ENCODE measurements around the gene KIAA1671.
"Not testable (repeated sequence)": the region's sequence is repeated elsewhere in the genome, so short reads cannot be mapped to it uniquely, and the experiment has no call there.

KIAA1671 gene

DNA sequence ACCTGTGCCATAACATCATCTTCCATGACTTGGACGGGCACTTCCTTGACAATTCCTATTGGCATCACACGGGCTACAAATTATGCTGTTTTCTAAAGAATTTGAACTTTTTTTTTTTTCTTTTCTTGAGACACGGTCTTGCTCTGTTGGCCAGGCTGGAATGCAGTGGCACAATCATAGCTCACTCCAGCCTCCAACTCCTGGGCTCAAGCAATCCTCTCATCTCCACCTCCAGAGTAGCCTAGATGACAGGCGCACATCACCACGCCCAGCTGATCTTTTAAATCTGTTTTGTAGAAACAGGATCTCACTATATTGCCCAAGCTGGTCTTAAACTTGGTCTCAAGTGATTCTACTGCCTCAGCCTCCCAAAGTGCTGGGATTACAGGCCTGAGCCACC is 243.8 kb downstream of the KIAA1671 start:
- no peak for DNase-seq (ENCODE audit: low read depth in 3 of 3)

- no peak for DNase-seq (ENCODE audit: low read depth in 3 of 3)
These were observed 244.8 kb downstream of the KIAA1671 start for GRCh38 chr22:25197340-25197739.

GRCh38 chr22:25199731-25200520 is 247.4 kb downstream of the KIAA1671 start, which contains the start of gene CRYBB3:
Gene CRYBB3 (plus strand): TSS chr22:25199858. CDS start chr22:25201397, 1,539 bp downstream.
- no peak for DNase-seq (ENCODE audit: low read depth in 3 of 3)

DNA sequence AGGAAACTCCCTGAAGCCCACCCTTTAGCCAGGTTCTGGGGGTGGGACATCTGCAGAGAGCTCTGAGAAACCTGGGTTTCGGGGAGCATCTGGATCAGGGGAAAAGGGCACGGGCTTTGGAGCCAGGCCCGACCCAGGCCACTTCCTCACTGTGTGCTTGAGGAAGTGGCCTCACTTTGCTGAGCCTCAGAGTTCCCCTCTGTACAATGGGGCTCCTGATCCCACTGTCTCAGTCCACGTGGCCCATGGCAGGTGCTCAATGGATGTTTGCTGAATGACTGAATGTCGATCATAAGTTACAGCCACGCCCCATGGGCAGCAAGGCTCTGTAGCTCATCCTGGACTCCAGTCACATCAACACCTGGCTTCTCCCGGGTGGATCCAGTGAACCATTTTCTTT is 248.5 kb downstream of the KIAA1671 start:
- no peak for DNase-seq (ENCODE audit: low read depth in 3 of 3)

- DNase-seq (ENCODE audit: low read depth in 3 of 3): no peak
These were observed 249.2 kb downstream of the KIAA1671 start for GRCh38 chr22:25201557-25202273.

- peak; percentile 31 to 35 (median 31) for DNase-seq (ENCODE audit: low read depth in 3 of 3)
These were observed 249.9 kb downstream of the KIAA1671 start for GRCh38 chr22:25202290-25202921.

GRCh38 chr22:25203082-25203481 is 250.6 kb downstream of the KIAA1671 start:
- no peak for DNase-seq (ENCODE audit: low read depth in 3 of 3)

GRCh38 chr22:25204547-25204946 is 252.0 kb downstream of the KIAA1671 start:
- DNase-seq (ENCODE audit: low read depth in 3 of 3): not testable (repeated sequence)

GRCh38 chr22:25205847-25206246 is 253.3 kb downstream of the KIAA1671 start:
- no peak for DNase-seq (ENCODE audit: low read depth in 3 of 3)

GRCh38 chr22:25206998-25207397 is 254.5 kb downstream of the KIAA1671 start:
- DNase-seq (ENCODE audit: low read depth in 3 of 3): no peak

GRCh38 chr22:25207553-25208157 is 255.1 kb downstream of the KIAA1671 start:
- DNase-seq (ENCODE audit: low read depth in 3 of 3): no peak

GRCh38 chr22:25208328-25208727 is 255.8 kb downstream of the KIAA1671 start:
- DNase-seq (ENCODE audit: low read depth in 3 of 3): no peak

- no peak for DNase-seq (ENCODE audit: low read depth in 3 of 3)
These were observed 256.4 kb downstream of the KIAA1671 start for GRCh38 chr22:25208743-25209505.

DNA sequence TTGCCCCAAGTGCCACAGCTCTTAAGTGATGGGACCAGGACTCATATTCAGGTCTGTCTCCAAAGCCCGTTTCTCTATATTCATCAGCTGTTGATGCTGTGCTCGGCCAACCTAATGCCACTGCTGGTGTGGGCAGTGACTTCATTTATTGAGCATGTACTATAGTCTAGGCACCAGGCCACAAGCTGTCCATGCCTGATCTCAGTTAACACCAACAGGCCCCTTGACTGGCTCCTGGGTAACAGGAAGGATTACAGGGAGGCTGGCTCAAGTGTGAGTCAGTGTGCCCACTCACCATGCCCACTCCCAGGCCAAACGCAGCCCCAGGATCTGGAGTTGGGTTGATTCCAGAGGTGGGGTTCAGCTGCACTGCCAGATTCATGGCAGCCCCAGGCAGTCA is 258.3 kb downstream of the KIAA1671 start:
- DNase-seq (ENCODE audit: low read depth in 3 of 3): no peak

DNA sequence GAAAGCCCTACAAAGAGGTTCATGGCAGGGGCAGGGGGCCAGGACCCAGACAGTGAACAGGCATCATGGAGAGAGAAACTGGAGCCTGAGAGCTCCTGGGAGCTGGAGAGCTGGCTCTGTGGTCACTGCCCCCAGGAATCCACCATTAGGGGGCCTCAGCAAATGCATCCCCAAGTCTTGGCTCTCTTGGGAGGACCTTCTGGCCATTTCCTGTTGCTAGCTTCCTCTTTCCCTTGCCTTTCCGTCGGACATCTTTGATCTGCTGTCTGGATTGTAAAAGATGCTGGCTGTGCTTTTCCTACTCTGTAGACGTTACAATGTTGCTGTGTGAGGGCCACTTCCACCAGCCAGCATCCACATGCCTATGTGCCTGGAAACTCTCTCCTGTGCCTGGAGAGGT is 259.8 kb downstream of the KIAA1671 start:
- DNase-seq (ENCODE audit: low read depth in 3 of 3): no peak

DNA sequence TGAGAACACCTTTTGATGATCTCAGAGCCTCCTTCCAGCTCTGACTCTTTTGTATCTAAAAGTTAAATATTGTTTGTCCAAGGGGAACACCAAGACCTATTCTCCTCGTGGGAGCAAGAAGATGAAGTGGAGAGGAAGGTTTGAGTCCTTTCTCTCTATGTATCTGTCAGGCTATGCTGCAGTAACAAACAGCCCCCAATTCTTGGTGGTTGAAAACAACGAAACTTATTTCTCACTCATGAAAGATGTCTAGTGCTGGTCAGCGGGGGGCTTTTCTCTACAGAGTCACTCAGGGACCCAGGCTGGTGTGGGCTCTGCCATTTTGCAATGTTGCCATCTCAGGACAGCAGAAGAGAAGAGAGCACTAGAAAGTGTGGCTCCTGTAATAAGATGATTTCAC is 260.7 kb downstream of the KIAA1671 start:
- no peak for DNase-seq (ENCODE audit: low read depth in 3 of 3)

GRCh38 chr22:25216230-25216629 is 263.7 kb downstream of the KIAA1671 start:
- no peak for DNase-seq (ENCODE audit: low read depth in 3 of 3)

- no peak for DNase-seq (ENCODE audit: low read depth in 3 of 3)
These were observed 266.7 kb downstream of the KIAA1671 start, which contains the start of gene CRYBB2 for GRCh38 chr22:25219211-25219689. Gene CRYBB2 (plus strand): TSS chr22:25219639. CDS start chr22:25221430, 1,791 bp downstream.

- no peak for DNase-seq (ENCODE audit: low read depth in 3 of 3)
These were observed 267.5 kb downstream of the KIAA1671 start for GRCh38 chr22:25219948-25220442.

DNA sequence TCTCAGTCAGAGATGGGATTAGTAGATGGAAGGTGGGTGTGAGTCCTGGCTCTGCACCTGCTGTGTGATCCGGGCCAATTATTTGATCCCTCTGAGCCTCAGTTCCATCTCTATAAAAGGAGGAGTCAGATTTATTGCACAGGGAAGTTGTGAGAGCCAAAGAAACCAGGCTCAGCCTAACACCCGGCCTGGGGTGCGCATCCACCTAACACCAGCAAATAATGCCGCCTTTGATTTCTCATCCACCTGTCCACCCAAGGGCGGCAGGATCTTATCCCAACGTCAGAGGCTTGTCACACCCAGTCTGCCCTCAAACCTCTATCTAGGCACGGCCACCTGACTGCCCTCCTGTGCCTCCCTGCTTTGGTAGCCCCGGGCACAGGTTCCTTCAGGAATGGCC is 269.3 kb downstream of the KIAA1671 start:
- DNase-seq (ENCODE audit: low read depth in 3 of 3): no peak

DNA sequence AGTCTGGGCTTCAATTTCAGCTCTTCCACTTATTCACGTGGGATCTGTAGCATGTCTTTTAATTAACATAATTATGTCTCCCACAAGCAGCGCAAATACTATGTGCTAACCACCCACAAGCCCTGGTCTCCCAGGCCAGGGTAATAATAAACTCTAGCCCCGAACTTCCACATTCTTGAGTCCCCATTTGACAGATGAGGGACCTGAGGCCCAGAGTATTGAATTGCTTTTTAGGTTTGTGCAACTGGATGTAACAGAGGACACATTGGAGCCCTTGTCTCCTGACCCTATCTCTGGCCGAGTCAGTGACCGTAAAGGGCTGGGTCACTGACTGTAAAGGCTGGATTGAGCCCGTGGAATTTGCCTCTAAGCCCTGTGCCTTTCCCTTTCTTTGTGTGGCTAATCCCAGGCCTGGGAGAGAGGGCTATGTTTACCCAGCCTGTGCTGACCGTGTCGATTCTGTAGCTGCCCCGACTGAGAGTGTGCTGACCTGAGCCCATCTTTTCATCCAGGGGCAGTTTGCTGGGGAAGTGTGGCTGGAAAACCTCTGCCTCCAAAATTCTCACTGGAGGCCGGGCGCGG is 270.8 kb downstream of the KIAA1671 start:
- DNase-seq (ENCODE audit: low read depth in 3 of 3): no peak
